Adrenal gland (tissue), 5 donors: ENCODE results near the gene PNPLA8.

Source experiments
- CTCF ChIP-seq, 6 experiments: fragments of 450-650 bp in 4 of 6; fragments of 200-600 bp in 2 of 6; sonication (generic) in 1 of 6; IDR thresholded peaks; 1 replicate in 5 of 6; 2 replicates in 1 of 6; pipeline versions ENCODE4 v1.5.1 to v1.8.0; 2016 to 2021; ENCODE audit warnings: antibody characterized with exemption in 6 of 6, mild to moderate bottlenecking in 2 of 6, moderate library complexity in 1 of 6
- POLR2A ChIP-seq, 2 donors: fragments of 450-650 bp; IDR thresholded peaks; one replicate each; pipeline ENCODE4 v1.6.1; 2017; ENCODE audit warnings: antibody characterized with exemption in 2 of 2, mild to moderate bottlenecking in 2 of 2, moderate library complexity in 1 of 2
- donor health status: DM: no; HTN: no; CAD: no.

- TF ChIP-seq POLR2A (IDR thresholded peaks at IDR 0.05) (no peak), CTCF (IDR thresholded peaks at IDR 0.05) (peak; percentile 13 to 51 (median 39))
Observed at GRCh38 chr7:108452707-108453106, 73.2 kb downstream of the PNPLA8 start.
